ENCODE data around the gene NBL1. TPM values are rescaled to one million over a fixed set of nuclear protein-coding genes. Genes with fewer than 3 reads are reported as not detected.

Gene NBL1
- total and polyA plus RNA-seq, 2 donors, result 21.7 to 47.6 TPM

DNA sequence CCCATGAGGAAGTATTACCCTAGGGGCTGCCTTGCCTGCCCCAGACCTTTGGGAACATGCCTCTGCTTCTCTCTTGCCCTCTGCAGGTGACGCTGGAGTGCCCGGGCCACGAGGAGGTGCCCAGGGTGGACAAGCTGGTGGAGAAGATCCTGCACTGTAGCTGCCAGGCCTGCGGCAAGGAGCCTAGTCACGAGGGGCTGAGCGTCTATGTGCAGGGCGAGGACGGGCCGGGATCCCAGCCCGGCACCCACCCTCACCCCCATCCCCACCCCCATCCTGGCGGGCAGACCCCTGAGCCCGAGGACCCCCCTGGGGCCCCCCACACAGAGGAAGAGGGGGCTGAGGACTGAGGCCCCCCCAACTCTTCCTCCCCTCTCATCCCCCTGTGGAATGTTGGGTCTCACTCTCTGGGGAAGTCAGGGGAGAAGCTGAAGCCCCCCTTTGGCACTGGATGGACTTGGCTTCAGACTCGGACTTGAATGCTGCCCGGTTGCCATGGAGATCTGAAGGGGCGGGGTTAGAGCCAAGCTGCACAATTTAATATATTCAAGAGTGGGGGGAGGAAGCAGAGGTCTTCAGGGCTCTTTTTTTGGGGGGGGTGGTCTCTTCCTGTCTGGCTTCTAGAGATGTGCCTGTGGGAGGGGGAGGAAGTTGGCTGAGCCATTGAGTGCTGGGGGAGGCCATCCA is 12.8 kb downstream of the NBL1 start:
- no peak for DNase-seq (ENCODE audit: low read depth in 6 of 9, low spot score in 9 of 9)
- 95% methylated on average over 15 of the region's 15 CpGs for WGBS
- Histone ChIP-seq H3K4me1 (ENCODE audit: control insufficient read depth in 2 of 2, insufficient read depth in 2 of 2, low read length in 2 of 2) (peaks cover 0 to 3% of the 10 kb centered on the region in 2 donors), H3K27me3 (ENCODE audit: control insufficient read depth in 2 of 2, insufficient read depth in 1 of 2, low read length in 1 of 2) (peaks cover 0 to 14% of the 10 kb centered on the region in 2 donors), H3K9me3 (ENCODE audit: control insufficient read depth in 2 of 2, insufficient read depth in 1 of 2, low read length in 1 of 2) (peaks cover 0 to 1% of the 10 kb centered on the region in 2 donors), H3K27ac (ENCODE audit: low read depth in 1 of 2, low read length in 1 of 2) (no peak overlapping the region), H3K36me3 (ENCODE audit: control insufficient read depth in 2 of 2, insufficient read depth in 2 of 2, low read length in 1 of 2) (no peaks in the 10 kb centered on the region), H3K4me3 (ENCODE audit: low read length in 2 of 2) (no peak overlapping the region)

DNA sequence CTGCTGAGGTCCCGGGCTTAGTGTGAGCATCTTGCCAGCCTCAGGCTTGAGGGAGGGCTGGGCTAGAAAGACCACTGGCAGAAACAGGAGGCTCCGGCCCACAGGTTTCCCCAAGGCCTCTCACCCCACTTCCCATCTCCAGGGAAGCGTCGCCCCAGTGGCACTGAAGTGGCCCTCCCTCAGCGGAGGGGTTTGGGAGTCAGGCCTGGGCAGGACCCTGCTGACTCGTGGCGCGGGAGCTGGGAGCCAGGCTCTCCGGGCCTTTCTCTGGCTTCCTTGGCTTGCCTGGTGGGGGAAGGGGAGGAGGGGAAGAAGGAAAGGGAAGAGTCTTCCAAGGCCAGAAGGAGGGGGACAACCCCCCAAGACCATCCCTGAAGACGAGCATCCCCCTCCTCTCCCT is 13.4 kb downstream of the NBL1 start:
- Histone ChIP-seq H3K36me3 (ENCODE audit: control insufficient read depth in 2 of 2, insufficient read depth in 2 of 2, low read length in 1 of 2) (no peaks in the 10 kb centered on the region), H3K27me3 (ENCODE audit: control insufficient read depth in 2 of 2, insufficient read depth in 1 of 2, low read length in 1 of 2) (peaks cover 3 to 20% of the 10 kb centered on the region in 2 donors), H3K9me3 (ENCODE audit: control insufficient read depth in 2 of 2, insufficient read depth in 1 of 2, low read length in 1 of 2) (peaks cover 0 to 1% of the 10 kb centered on the region in 2 donors), H3K4me3 (ENCODE audit: low read length in 2 of 2) (no peak overlapping the region), H3K27ac (ENCODE audit: low read depth in 1 of 2, low read length in 1 of 2) (no peak overlapping the region), H3K4me1 (ENCODE audit: control insufficient read depth in 2 of 2, insufficient read depth in 2 of 2, low read length in 2 of 2) (peaks cover 0 to 3% of the 10 kb centered on the region in 2 donors)
- no peak for DNase-seq (ENCODE audit: low read depth in 6 of 9, low spot score in 9 of 9)
- WGBS, result 97% methylated on average over 10 of the region's 10 CpGs

DNA sequence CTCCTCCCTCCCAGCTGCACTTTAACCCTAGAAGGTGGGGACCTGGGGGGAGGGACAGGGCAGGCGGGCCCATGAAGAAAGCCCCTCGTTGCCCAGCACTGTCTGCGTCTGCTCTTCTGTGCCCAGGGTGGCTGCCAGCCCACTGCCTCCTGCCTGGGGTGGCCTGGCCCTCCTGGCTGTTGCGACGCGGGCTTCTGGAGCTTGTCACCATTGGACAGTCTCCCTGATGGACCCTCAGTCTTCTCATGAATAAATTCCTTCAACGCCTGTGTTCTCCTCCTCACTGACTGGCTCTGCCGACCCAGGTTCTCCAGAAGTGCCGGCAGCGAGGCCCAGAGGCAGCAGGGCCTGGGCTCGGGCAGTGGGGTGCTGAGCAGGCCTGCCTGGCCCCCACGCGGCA is 14.1 kb downstream of the NBL1 start:
- no peaks in the 10 kb centered on the region for H3K36me3 ChIP-seq (ENCODE audit: control insufficient read depth in 2 of 2, insufficient read depth in 2 of 2, low read length in 1 of 2)
- WGBS, result 97% methylated on average over 13 of the region's 13 CpGs
- H3K27ac ChIP-seq (ENCODE audit: low read depth in 1 of 2, low read length in 1 of 2), result no peak overlapping the region
- DNase-seq (ENCODE audit: low read depth in 6 of 9, low spot score in 9 of 9), result no peak
- peaks cover 0 to 1% of the 10 kb centered on the region in 2 donors for H3K9me3 ChIP-seq (ENCODE audit: control insufficient read depth in 2 of 2, insufficient read depth in 1 of 2, low read length in 1 of 2)
- no peak overlapping the region for H3K4me3 ChIP-seq (ENCODE audit: low read length in 2 of 2)
- H3K27me3 ChIP-seq (ENCODE audit: control insufficient read depth in 2 of 2, insufficient read depth in 1 of 2, low read length in 1 of 2), result peaks cover 9 to 26% of the 10 kb centered on the region in 2 donors
- H3K4me1 ChIP-seq (ENCODE audit: control insufficient read depth in 2 of 2, insufficient read depth in 2 of 2, low read length in 2 of 2), result peaks cover 0 to 3% of the 10 kb centered on the region in 2 donors

DNA sequence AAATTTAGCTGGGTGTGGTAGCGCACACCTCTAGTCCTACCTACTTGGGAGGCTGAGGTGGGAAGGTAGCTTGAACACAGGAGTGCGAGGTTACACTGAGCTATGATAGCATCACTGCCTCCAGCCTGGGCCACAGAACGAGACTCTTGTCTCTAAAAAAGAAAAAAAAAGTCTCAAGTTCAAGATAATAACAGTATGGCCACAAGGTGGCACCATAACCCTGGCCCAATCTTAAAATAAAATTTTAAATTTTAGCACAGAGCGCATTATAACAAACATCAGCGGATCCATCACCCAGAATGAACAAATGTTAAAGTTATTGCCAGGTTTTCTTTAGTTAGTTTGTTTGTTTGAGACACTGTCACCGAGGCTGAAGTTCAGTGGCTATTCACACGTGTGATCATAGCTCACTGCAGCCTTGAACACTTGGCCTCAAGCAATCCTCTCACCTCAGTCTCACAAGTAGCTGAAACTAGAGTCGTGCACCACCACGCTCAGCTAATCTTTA is 17.7 kb downstream of the NBL1 start:
- Histone ChIP-seq H3K36me3 (ENCODE audit: control insufficient read depth in 2 of 2, insufficient read depth in 2 of 2, low read length in 1 of 2) (no peaks in the 10 kb centered on the region), H3K4me3 (ENCODE audit: low read length in 2 of 2) (no peak overlapping the region), H3K4me1 (ENCODE audit: control insufficient read depth in 2 of 2, insufficient read depth in 2 of 2, low read length in 2 of 2) (peaks cover 0 to 3% of the 10 kb centered on the region in 2 donors), H3K27me3 (ENCODE audit: control insufficient read depth in 2 of 2, insufficient read depth in 1 of 2, low read length in 1 of 2) (peaks cover 41 to 57% of the 10 kb centered on the region in 2 donors), H3K9me3 (ENCODE audit: control insufficient read depth in 2 of 2, insufficient read depth in 1 of 2, low read length in 1 of 2) (no peaks in the 10 kb centered on the region), H3K27ac (ENCODE audit: low read depth in 1 of 2, low read length in 1 of 2) (no peak overlapping the region)
- DNase-seq (ENCODE audit: low read depth in 6 of 9, low spot score in 9 of 9), result peak in 5 of 9 donors; percentile 21 to 64 (median 50)
- 22% methylated on average over 9 of the region's 9 CpGs for WGBS

DNA sequence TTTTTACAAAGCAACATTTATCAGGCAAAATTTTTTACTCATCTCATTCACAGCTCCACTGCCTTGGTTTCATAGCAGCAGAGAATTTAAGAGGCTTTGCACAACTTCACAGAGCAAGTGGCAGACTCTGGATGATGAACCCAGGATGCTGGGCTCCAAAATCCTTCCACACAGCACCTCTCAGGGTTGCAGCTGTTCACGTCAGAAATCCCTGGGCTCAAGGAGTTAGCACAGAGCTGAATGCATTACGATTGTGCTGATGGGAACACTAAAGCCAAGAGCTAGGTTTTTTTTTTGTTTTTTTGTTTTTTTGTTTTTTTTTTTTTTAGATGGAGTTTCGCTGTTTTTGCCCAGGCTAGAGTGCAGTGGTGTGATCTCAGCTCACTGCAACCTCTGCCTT is 18.2 kb downstream of the NBL1 start:
- no peak overlapping the region for H3K4me3 ChIP-seq (ENCODE audit: low read length in 2 of 2)
- DNase-seq (ENCODE audit: low read depth in 6 of 9, low spot score in 9 of 9), result no peak
- H3K27me3 ChIP-seq (ENCODE audit: control insufficient read depth in 2 of 2, insufficient read depth in 1 of 2, low read length in 1 of 2), result peaks cover 43 to 62% of the 10 kb centered on the region in 2 donors
- H3K36me3 ChIP-seq (ENCODE audit: control insufficient read depth in 2 of 2, insufficient read depth in 2 of 2, low read length in 1 of 2), result no peaks in the 10 kb centered on the region
- no peak overlapping the region for H3K27ac ChIP-seq (ENCODE audit: low read depth in 1 of 2, low read length in 1 of 2)
- WGBS, result 78% methylated on average over 3 of the region's 3 CpGs
- no peaks in the 10 kb centered on the region for H3K9me3 ChIP-seq (ENCODE audit: control insufficient read depth in 2 of 2, insufficient read depth in 1 of 2, low read length in 1 of 2)
- H3K4me1 ChIP-seq (ENCODE audit: control insufficient read depth in 2 of 2, insufficient read depth in 2 of 2, low read length in 2 of 2), result peaks cover 0 to 3% of the 10 kb centered on the region in 2 donors

DNA sequence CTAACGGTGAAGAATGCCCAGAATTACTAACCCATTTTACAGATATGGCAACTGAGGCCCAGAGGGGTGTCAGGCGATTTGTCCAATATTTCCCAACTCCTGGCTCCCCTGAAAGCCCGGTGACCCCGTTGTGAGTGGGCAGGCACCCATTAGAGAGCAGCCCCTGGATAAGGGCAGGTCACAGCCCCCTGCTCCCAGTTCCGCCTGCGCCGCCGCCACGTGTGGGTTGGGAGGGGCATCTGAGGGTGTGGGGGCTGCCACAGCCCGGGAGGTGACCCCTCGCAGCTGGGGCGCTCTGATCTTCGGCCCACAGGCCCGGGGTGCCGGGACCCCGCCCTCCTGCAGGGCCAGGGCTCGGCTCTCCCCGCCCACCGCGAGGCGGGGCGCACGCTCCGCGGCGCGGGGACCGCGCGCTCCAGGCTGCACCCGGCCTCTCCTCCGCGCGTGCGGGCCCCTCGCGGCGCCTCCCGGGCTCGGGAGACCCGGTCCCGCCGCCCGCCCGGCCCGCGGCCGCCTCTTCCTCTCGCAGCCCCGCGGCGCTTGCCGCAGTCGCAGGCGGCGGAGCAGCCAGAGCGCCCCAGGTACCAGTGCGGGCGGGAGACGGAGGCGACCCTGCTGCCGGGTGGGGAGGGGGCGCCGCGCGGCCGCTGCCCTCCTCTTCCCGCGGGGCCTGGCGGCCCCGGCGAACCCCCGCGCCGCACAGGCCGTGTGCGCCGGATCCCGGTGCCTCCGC is 20.5 kb downstream of the NBL1 start, which contains the start of gene HTR6:
HTR6 (plus strand) TSS at position 423 of the 733 bp plus-strand sequence. CDS start 879 bp downstream, outside the sequence.
- no peaks in the 10 kb centered on the region for H3K9me3 ChIP-seq (ENCODE audit: control insufficient read depth in 2 of 2, insufficient read depth in 1 of 2, low read length in 1 of 2)
- peak within 1 kb of the TSS in 1 of 2 donors; percentile 22 for H3K4me3 ChIP-seq (ENCODE audit: low read length in 2 of 2)
- peaks cover 45 to 84% of the 10 kb centered on the region in 2 donors for H3K27me3 ChIP-seq (ENCODE audit: control insufficient read depth in 2 of 2, insufficient read depth in 1 of 2, low read length in 1 of 2)
- peaks cover 0 to 1% of the 10 kb centered on the region in 2 donors for H3K4me1 ChIP-seq (ENCODE audit: control insufficient read depth in 2 of 2, insufficient read depth in 2 of 2, low read length in 2 of 2)
- WGBS, result 4% methylated on average over 75 of the region's 80 CpGs
- H3K27ac ChIP-seq (ENCODE audit: low read depth in 1 of 2, low read length in 1 of 2), result no peak within 1 kb of the TSS
- DNase-seq (ENCODE audit: low read depth in 6 of 9, low spot score in 9 of 9), result no peak
- H3K36me3 ChIP-seq (ENCODE audit: control insufficient read depth in 2 of 2, insufficient read depth in 2 of 2, low read length in 1 of 2), result no peaks in the 10 kb centered on the region

DNA sequence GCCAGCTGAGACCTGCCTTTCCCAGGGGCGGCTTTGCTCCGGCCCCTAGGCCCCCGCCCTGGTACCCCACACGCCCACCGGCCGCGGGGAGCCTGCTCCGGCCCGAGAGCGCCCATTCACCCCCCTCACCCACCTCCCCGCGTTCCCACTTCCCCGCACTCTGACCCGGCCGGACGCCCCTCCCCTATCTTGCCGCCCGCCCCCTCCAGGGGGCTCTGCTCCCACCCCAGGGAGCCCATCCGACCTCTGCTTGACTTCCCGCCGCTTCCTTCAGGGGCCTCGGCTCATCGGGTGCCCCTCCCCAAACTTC is 21.0 kb downstream of the NBL1 start:
- Histone ChIP-seq H3K4me1 (ENCODE audit: control insufficient read depth in 2 of 2, insufficient read depth in 2 of 2, low read length in 2 of 2) (no peaks in the 10 kb centered on the region), H3K36me3 (ENCODE audit: control insufficient read depth in 2 of 2, insufficient read depth in 2 of 2, low read length in 1 of 2) (no peaks in the 10 kb centered on the region), H3K27me3 (ENCODE audit: control insufficient read depth in 2 of 2, insufficient read depth in 1 of 2, low read length in 1 of 2) (peaks cover 45 to 85% of the 10 kb centered on the region in 2 donors), H3K9me3 (ENCODE audit: control insufficient read depth in 2 of 2, insufficient read depth in 1 of 2, low read length in 1 of 2) (no peaks in the 10 kb centered on the region), H3K27ac (ENCODE audit: low read depth in 1 of 2, low read length in 1 of 2) (no peak overlapping the region), H3K4me3 (ENCODE audit: low read length in 2 of 2) (peak overlapping the region in 1 of 2 donors; percentile 22)
- no peak for DNase-seq (ENCODE audit: low read depth in 6 of 9, low spot score in 9 of 9)
- 3% methylated on average over 23 of the region's 23 CpGs for WGBS

DNA sequence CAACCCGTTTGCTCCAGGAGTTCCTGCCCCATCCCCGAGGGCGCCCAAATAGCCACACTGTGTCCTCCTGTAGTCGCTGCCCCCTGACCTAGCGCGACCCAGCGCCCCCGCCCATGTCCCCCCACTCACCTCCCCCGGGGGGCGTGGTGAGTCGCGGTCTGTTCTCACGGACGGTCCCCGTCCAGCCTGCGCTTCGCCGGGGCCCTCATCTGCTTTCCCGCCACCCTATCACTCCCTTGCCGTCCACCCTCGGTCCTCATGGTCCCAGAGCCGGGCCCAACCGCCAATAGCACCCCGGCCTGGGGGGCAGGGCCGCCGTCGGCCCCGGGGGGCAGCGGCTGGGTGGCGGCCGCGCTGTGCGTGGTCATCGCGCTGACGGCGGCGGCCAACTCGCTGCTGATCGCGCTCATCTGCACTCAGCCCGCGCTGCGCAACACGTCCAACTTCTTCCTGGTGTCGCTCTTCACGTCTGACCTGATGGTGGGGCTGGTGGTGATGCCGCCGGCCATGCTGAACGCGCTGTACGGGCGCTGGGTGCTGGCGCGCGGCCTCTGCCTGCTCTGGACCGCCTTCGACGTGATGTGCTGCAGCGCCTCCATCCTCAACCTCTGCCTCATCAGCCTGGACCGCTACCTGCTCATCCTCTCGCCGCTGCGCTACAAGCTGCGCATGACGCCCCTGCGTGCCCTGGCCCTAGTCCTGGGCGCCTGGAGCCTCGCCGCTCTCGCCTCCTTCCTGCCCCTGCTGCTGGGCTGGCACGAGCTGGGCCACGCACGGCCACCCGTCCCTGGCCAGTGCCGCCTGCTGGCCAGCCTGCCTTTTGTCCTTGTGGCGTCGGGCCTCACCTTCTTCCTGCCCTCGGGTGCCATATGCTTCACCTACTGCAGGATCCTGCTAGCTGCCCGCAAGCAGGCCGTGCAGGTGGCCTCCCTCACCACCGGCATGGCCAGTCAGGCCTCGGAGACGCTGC is 21.7 kb downstream of the NBL1 start:
- no peak overlapping the region for H3K27ac ChIP-seq (ENCODE audit: low read depth in 1 of 2, low read length in 1 of 2)
- WGBS, result 21% methylated on average over 84 of the region's 84 CpGs
- H3K4me3 ChIP-seq (ENCODE audit: low read length in 2 of 2), result no peak overlapping the region
- no peak for DNase-seq (ENCODE audit: low read depth in 6 of 9, low spot score in 9 of 9)
- H3K36me3 ChIP-seq (ENCODE audit: control insufficient read depth in 2 of 2, insufficient read depth in 2 of 2, low read length in 1 of 2), result no peaks in the 10 kb centered on the region
- H3K9me3 ChIP-seq (ENCODE audit: control insufficient read depth in 2 of 2, insufficient read depth in 1 of 2, low read length in 1 of 2), result no peaks in the 10 kb centered on the region
- H3K27me3 ChIP-seq (ENCODE audit: control insufficient read depth in 2 of 2, insufficient read depth in 1 of 2, low read length in 1 of 2), result peaks cover 45 to 79% of the 10 kb centered on the region in 2 donors
- H3K4me1 ChIP-seq (ENCODE audit: control insufficient read depth in 2 of 2, insufficient read depth in 2 of 2, low read length in 2 of 2), result no peaks in the 10 kb centered on the region
